HPDE6-E6E7 (cell line): ENCODE measurements around the gene NF1.
"Not testable (repeated sequence)": the region's sequence is repeated elsewhere in the genome, so short reads cannot be mapped to it uniquely, and the experiment has no call there.

ENCODE experiments used
- DNase-seq: peaks from one replicate; pipeline ENCODE4 v3.0.0; 2011; ENCODE audit warnings: missing footprints; ENCODE audit errors: extremely low spot score

NF1 gene

GRCh38 chr17:31131299-31131698 lies 36.5 kb downstream of the NF1 start:
- DNase-seq, result no peak

- no peak for DNase-seq
Observed at GRCh38 chr17:31132977-31133376, 38.2 kb downstream of the NF1 start.

- DNase-seq, result no peak
Observed at GRCh38 chr17:31134576-31134975, 39.8 kb downstream of the NF1 start.

- DNase-seq, result no peak
Observed at GRCh38 chr17:31136319-31136718, 41.5 kb downstream of the NF1 start.

GRCh38 chr17:31140111-31140510 lies 45.3 kb downstream of the NF1 start:
- DNase-seq, result no peak

- no peak for DNase-seq
Observed at GRCh38 chr17:31144428-31144827, 49.7 kb downstream of the NF1 start.

- DNase-seq, result no peak
Observed at GRCh38 chr17:31144836-31145235, 50.1 kb downstream of the NF1 start.

- no peak for DNase-seq
Observed at GRCh38 chr17:31147507-31148202, 52.9 kb downstream of the NF1 start.

- DNase-seq, result no peak
Observed at GRCh38 chr17:31148205-31148604, 53.4 kb downstream of the NF1 start.

- DNase-seq, result no peak
Observed at GRCh38 chr17:31152271-31152670, 57.5 kb downstream of the NF1 start.

GRCh38 chr17:31155208-31155810 lies 60.5 kb downstream of the NF1 start:
- no peak for DNase-seq

GRCh38 chr17:31156326-31156725 lies 61.5 kb downstream of the NF1 start:
- DNase-seq, result no peak

GRCh38 chr17:31156864-31157263 lies 62.1 kb downstream of the NF1 start:
- DNase-seq, result not testable (repeated sequence)

- no peak for DNase-seq
Observed at GRCh38 chr17:31158746-31159377, 64.1 kb downstream of the NF1 start.

GRCh38 chr17:31163091-31163781 lies 68.5 kb downstream of the NF1 start:
- DNase-seq, result no peak

GRCh38 chr17:31167111-31167510 lies 72.3 kb downstream of the NF1 start:
- no peak for DNase-seq

- no peak for DNase-seq
Observed at GRCh38 chr17:31171701-31172100, 76.9 kb downstream of the NF1 start.

- DNase-seq, result no peak
Observed at GRCh38 chr17:31172388-31172787, 77.6 kb downstream of the NF1 start.

- no peak for DNase-seq
Observed at GRCh38 chr17:31174215-31174614, 79.4 kb downstream of the NF1 start.

- no peak for DNase-seq
Observed at GRCh38 chr17:31175237-31175636, 80.5 kb downstream of the NF1 start.

- not testable (repeated sequence) for DNase-seq
Observed at GRCh38 chr17:31176143-31176542, 81.4 kb downstream of the NF1 start.

GRCh38 chr17:31178951-31179350 lies 84.2 kb downstream of the NF1 start:
- DNase-seq, result not testable (repeated sequence)

GRCh38 chr17:31195305-31195704 lies 100.5 kb downstream of the NF1 start:
- no peak for DNase-seq
